Glutamatergic neuron (in vitro differentiated cells): ENCODE data around the gene ARFRP1. TPM values are rescaled to one million over a fixed set of nuclear protein-coding genes. Genes with fewer than 3 reads are reported as not detected.
A peak's percentile ranks its signal among the peaks of the same experiment; 100 is the strongest.

Experiments used
- DNase-seq: peaks from one replicate; pipeline ENCODE4 v3.0.0; 2022
- H3K27ac Mint-ChIP-seq: one replicate; pipeline ENCODE4 v1.8.0; 2020; ENCODE audit warnings: mild to moderate bottlenecking, mixed read lengths, inconsistent platforms; ENCODE audit not compliant: unreplicated experiment
- H3K27me3 Mint-ChIP-seq: one replicate; pipeline ENCODE4 v1.8.0; 2020; ENCODE audit warnings: mild to moderate bottlenecking, moderate library complexity, mixed read lengths, inconsistent platforms; ENCODE audit not compliant: unreplicated experiment
- H3K36me3 Mint-ChIP-seq: one replicate; pipeline ENCODE4 v1.8.0; 2020; ENCODE audit warnings: mild to moderate bottlenecking, mixed read lengths, inconsistent platforms; ENCODE audit not compliant: unreplicated experiment
- H3K4me1 Mint-ChIP-seq: one replicate; pipeline ENCODE4 v1.8.0; 2020; ENCODE audit warnings: mild to moderate bottlenecking, low read depth, mixed read lengths, inconsistent platforms; ENCODE audit not compliant: unreplicated experiment
- H3K4me3 Mint-ChIP-seq: one replicate; pipeline ENCODE4 v1.8.0; 2020; ENCODE audit warnings: mild to moderate bottlenecking, mixed read lengths, inconsistent platforms; ENCODE audit not compliant: unreplicated experiment
- H3K9me3 Mint-ChIP-seq: one replicate; pipeline ENCODE4 v1.8.0; 2020; ENCODE audit warnings: mild to moderate bottlenecking, moderate library complexity, mixed read lengths, inconsistent platforms; ENCODE audit not compliant: unreplicated experiment
- CTCF ChIP-seq: fragments of 200-600 bp; sonication (generic); IDR thresholded peaks from one replicate; pipeline ENCODE4 v1.5.0; 2021; ENCODE audit not compliant: partially characterized antibody, unreplicated experiment
- total RNA-seq: library from RNA; stranded (reverse); fragmentation: NEBNext Ultra II Directional; extraction: Animal tissue kit (Norgen Biotek cat#: 25700); gene quantifications from one replicate; pipeline ENCODE4 v1.2.1, GENCODE V29; 2021; ENCODE audit not compliant: unreplicated experiment

The ARFRP1 gene
- total RNA-seq, 1 donor from 2014 or later: 51.9 TPM

- TF ChIP-seq CTCF: no peak
- peak within 1 kb of the TSS; percentile 91 for H3K4me3 Mint-ChIP-seq
- peaks cover 13% of the 10 kb centered on the region for H3K27me3 Mint-ChIP-seq
- H3K36me3 Mint-ChIP-seq: no peaks in the 10 kb centered on the region
- H3K9me3 Mint-ChIP-seq: peaks cover 5% of the 10 kb centered on the region
- H3K4me1 Mint-ChIP-seq: peaks cover 21% of the 10 kb centered on the region
- DNase-seq: peak; percentile 95
- H3K27ac Mint-ChIP-seq: peak within 1 kb of the TSS; percentile 97
Observed at GRCh38 chr20:63657937-63658748, 49.6 kb downstream of the ARFRP1 start, which contains the start of gene RTEL1. TSS of gene RTEL1 (plus strand) at chr20:63658312. CDS start at chr20:63659403, 1,091 bp downstream.

- H3K27ac Mint-ChIP-seq: peak overlapping the region; percentile 97
- peak overlapping the region; percentile 91 for H3K4me3 Mint-ChIP-seq
- peak; percentile 35 for DNase-seq
- peaks cover 21% of the 10 kb centered on the region for H3K4me1 Mint-ChIP-seq
- TF ChIP-seq CTCF: no peak
- peaks cover 5% of the 10 kb centered on the region for H3K9me3 Mint-ChIP-seq
- peaks cover 13% of the 10 kb centered on the region for H3K27me3 Mint-ChIP-seq
- H3K36me3 Mint-ChIP-seq: no peaks in the 10 kb centered on the region
Observed at GRCh38 chr20:63657260-63657936, 50.4 kb downstream of the ARFRP1 start.

GRCh38 chr20:63656451-63656850 lies 51.3 kb downstream of the ARFRP1 start:
- H3K4me3 Mint-ChIP-seq: no peak overlapping the region
- H3K27ac Mint-ChIP-seq: peak overlapping the region; percentile 73
- peaks cover 16% of the 10 kb centered on the region for H3K27me3 Mint-ChIP-seq

GRCh38 chr20:63655249-63655648 lies 52.5 kb downstream of the ARFRP1 start:
- Mint-ChIP-seq H3K27me3 (peaks cover 16% of the 10 kb centered on the region), H3K9me3 (peaks cover 10% of the 10 kb centered on the region), H3K27ac (peak overlapping the region; percentile 8), H3K4me1 (peaks cover 19% of the 10 kb centered on the region), H3K4me3 (no peak overlapping the region), H3K36me3 (no peaks in the 10 kb centered on the region)
- no peak for DNase-seq
- TF ChIP-seq CTCF: no peak

More at GRCh38 chr20:63656451-63656850, 51.3 kb downstream of the ARFRP1 start:
- no peaks in the 10 kb centered on the region for H3K36me3 Mint-ChIP-seq
- TF ChIP-seq CTCF: no peak
- DNase-seq: no peak
- peaks cover 21% of the 10 kb centered on the region for H3K4me1 Mint-ChIP-seq
- peaks cover 7% of the 10 kb centered on the region for H3K9me3 Mint-ChIP-seq
